OCI-LY3 (cell line): ENCODE measurements around the gene PSMD10.

Experiments
- H2AFZ ChIP-seq: fragments of 200-600, 300-600 bp; shearing (Covaris generic); 2 replicates; pipeline ENCODE4 v1.6.0; 2014; ENCODE audit warnings: antibody characterized with exemption, low read depth, low read length
- H3K27ac ChIP-seq: fragments of 200-600, 300-600 bp; sonication (generic); 2 replicates; pipeline ENCODE4 v1.5.1; 2014; ENCODE audit warnings: mild to moderate bottlenecking, low read length, moderate library complexity, mixed read lengths
- H3K27me3 ChIP-seq: fragments of 200-600, 300-600 bp; sonication (generic); 2 replicates; pipeline ENCODE4 v1.6.1; 2014; ENCODE audit warnings: low read depth, low read length, mixed read lengths
- H3K36me3 ChIP-seq: fragments of 200-600, 300-600 bp; sonication (generic); replicated peaks from 2 replicates; pipeline ENCODE3; 2014; ENCODE audit warnings: low read depth, low read length, mixed read lengths
- H3K4me1 ChIP-seq: fragments of 300-600, 200-600 bp; sonication (generic); 2 replicates; pipeline ENCODE4 v1.6.1; 2014; ENCODE audit warnings: low read length, mixed read lengths
- H3K4me2 ChIP-seq: fragments of 200-600, 300-600 bp; sonication (generic); 2 replicates; pipeline ENCODE4 v1.6.1; 2014; ENCODE audit warnings: low read length, mixed read lengths
- H3K4me3 ChIP-seq: fragments of 300-600, 200-600 bp; sonication (generic); 2 replicates; pipeline ENCODE4 v1.5.1; 2014; ENCODE audit warnings: antibody characterized with exemption, mild to moderate bottlenecking, low read length, moderate library complexity
- H3K79me2 ChIP-seq: fragments of 300-600, 200-600 bp; shearing (Covaris generic); 2 replicates; pipeline ENCODE4 v1.6.1; 2014; ENCODE audit warnings: mild to moderate bottlenecking, low read length, mixed read lengths
- H3K9ac ChIP-seq: fragments of 300-600, 200-600 bp; shearing (Covaris generic); 2 replicates; pipeline ENCODE4 v1.6.0; 2014; ENCODE audit warnings: mild to moderate bottlenecking, low read length, moderate library complexity
- H3K9me3 ChIP-seq: fragments of 200-600, 300-600 bp; shearing (Covaris generic); 2 replicates; pipeline ENCODE4 v1.6.1; 2014; ENCODE audit warnings: low read length, mixed read lengths; ENCODE audit not compliant: insufficient read depth
- H4K20me1 ChIP-seq: fragments of 200-600, 300-600 bp; sonication (generic); 2 replicates; pipeline ENCODE4 v1.6.1; 2016; ENCODE audit warnings: low read length, mixed read lengths; ENCODE audit not compliant: insufficient read depth
- EZH2phosphoT487 ChIP-seq: fragments of 200-600 bp; shearing (Covaris generic); IDR thresholded peaks from 2 replicates; pipeline ENCODE4 v1.6.1; 2018; ENCODE audit warnings: antibody characterized with exemption, mixed run types, low read depth
- TF ChIP-seq, protein P1 (sequence below): fragments of 200-600, 300-600 bp; sonication (generic); IDR thresholded peaks from 2 replicates; pipeline ENCODE4 v1.5.1; 2014; ENCODE audit warnings: antibody characterized with exemption, low read length, low read depth

PSMD10 gene

DNA sequence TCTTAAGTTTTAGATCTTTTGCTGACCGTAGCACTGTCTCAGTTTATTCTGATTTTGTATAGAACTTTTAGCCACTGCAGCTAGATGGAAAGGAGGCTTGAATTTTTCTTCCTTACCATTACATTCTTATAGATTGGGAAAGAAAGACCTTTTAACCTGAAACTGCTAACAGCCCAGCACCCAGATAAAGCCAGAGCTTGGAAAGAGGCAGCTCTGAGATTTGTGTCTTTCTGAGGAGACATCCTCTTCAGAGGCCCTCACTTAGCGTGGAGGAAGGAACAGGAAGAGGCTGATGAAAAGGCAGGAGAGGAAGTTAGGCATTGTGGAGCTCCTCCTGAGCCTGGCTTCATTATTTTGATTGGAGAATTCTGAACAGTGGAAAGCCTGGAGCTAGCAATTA is 35.3 kb upstream of the PSMD10 start:
- Histone ChIP-seq H3K9ac (no peak overlapping the region), H3K9me3 (no peaks in the 10 kb centered on the region), H3K27me3 (no peaks in the 10 kb centered on the region), H3K27ac (no peak overlapping the region), H3K4me2 (no peak overlapping the region), H4K20me1 (no peaks in the 10 kb centered on the region), H3K4me1 (no peaks in the 10 kb centered on the region), H3K4me3 (no peak overlapping the region), H3K36me3 (no peaks in the 10 kb centered on the region), H2AFZ (no peak overlapping the region), H3K79me2 (no peaks in the 10 kb centered on the region)
- TF ChIP-seq, protein P1, sequence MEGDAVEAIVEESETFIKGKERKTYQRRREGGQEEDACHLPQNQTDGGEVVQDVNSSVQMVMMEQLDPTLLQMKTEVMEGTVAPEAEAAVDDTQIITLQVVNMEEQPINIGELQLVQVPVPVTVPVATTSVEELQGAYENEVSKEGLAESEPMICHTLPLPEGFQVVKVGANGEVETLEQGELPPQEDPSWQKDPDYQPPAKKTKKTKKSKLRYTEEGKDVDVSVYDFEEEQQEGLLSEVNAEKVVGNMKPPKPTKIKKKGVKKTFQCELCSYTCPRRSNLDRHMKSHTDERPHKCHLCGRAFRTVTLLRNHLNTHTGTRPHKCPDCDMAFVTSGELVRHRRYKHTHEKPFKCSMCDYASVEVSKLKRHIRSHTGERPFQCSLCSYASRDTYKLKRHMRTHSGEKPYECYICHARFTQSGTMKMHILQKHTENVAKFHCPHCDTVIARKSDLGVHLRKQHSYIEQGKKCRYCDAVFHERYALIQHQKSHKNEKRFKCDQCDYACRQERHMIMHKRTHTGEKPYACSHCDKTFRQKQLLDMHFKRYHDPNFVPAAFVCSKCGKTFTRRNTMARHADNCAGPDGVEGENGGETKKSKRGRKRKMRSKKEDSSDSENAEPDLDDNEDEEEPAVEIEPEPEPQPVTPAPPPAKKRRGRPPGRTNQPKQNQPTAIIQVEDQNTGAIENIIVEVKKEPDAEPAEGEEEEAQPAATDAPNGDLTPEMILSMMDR = no peak
- no peak for TF ChIP-seq EZH2phosphoT487

DNA sequence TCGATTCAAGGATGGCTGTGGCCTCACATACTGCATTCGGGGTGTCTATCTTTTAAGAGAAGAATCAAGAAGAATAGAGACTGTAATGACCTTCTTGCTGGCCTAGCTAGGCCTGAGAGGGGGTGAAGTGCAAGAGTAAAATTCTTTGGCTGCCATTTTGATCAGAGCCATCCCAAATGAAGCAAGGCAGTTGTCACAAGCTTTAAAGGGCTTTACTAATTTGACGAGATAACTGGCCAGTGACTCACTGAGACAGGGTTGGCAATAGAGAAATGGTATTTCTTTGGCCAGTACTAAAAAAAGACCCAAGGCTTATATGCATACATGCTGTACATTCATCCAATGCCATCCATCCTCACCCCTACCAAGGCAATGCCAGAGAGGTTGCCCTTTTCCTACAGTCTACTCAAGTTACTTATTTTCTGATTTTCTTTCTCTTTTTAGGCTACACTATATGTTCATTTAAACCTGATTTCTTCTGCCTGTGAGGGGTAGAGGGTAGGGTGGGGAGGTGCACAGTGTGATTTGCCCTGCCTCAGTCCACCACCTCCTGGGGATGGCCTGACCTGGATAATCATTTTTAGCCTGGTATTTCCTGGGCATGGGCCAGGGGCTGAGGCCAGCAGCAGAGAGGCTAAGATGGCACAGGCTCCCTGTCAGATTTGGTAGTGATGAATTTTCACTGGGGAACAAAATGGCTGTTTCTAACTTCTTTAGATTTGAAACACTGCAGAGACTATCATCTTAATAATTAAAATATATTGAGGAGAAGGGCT is 32.4 kb upstream of the PSMD10 start:
- H3K9ac ChIP-seq = no peak overlapping the region
- no peaks in the 10 kb centered on the region for H3K9me3 ChIP-seq
- no peaks in the 10 kb centered on the region for H3K4me1 ChIP-seq
- no peaks in the 10 kb centered on the region for H3K36me3 ChIP-seq
- no peaks in the 10 kb centered on the region for H4K20me1 ChIP-seq
- no peak overlapping the region for H2AFZ ChIP-seq
- no peaks in the 10 kb centered on the region for H3K27me3 ChIP-seq
- H3K4me2 ChIP-seq = no peak overlapping the region
- TF ChIP-seq, protein P1 = no peak
- TF ChIP-seq EZH2phosphoT487 = no peak
- H3K27ac ChIP-seq = no peak overlapping the region
- H3K4me3 ChIP-seq = no peak overlapping the region
- H3K79me2 ChIP-seq = no peaks in the 10 kb centered on the region

DNA sequence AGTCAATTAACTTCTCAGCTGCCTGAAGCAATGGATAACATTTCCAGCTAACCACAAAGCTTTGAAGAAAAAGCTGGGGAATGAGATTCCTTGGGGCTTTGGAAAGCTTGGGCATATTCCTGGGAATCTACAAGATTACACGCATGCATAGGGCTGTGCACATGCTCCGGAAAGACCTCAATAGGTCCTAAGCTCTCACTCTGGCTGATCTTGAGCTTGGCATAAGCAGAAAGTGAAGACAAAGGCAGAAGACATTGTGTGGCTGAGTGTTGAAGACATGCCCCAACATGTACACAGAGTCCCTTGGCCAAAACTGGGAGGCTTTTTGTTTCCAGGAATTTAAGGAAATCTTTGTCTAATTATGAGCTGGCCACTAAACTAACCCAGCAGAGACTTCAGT is 31.4 kb upstream of the PSMD10 start:
- no peak for TF ChIP-seq EZH2phosphoT487
- TF ChIP-seq, protein P1 = no peak

DNA sequence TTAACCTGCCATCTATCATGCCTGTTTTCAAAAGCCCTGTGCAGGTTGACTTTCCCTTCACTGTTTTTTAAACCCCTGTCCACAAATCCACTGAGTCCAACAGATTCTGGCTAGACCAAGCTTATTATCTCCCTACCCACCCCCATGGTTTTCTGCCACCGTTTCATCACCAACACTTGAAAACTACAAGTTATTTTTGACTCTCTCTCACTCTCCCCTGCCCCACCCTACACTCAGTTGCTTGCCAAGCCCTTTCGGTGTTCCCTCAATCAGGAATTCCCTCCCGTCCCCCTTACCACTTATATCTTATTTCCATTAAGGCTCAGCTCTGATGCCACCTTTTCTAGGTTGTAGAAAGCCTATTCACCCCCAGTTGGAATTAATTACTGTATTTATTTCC is 29.9 kb upstream of the PSMD10 start:
- no peaks in the 10 kb centered on the region for H3K27me3 ChIP-seq
- H3K4me3 ChIP-seq = no peak overlapping the region
- no peaks in the 10 kb centered on the region for H3K4me1 ChIP-seq
- H4K20me1 ChIP-seq = no peaks in the 10 kb centered on the region
- no peak overlapping the region for H3K27ac ChIP-seq
- no peak overlapping the region for H3K4me2 ChIP-seq
- no peaks in the 10 kb centered on the region for H3K36me3 ChIP-seq
- H3K79me2 ChIP-seq = no peaks in the 10 kb centered on the region
- H2AFZ ChIP-seq = no peak overlapping the region
- no peak overlapping the region for H3K9ac ChIP-seq
- TF ChIP-seq EZH2phosphoT487 = no peak
- TF ChIP-seq, protein P1 = no peak
- H3K9me3 ChIP-seq = no peaks in the 10 kb centered on the region

More for the DNA sequence above, 31.4 kb upstream of the PSMD10 start:
- Histone ChIP-seq H3K79me2 (no peaks in the 10 kb centered on the region), H3K4me2 (no peak overlapping the region), H3K4me1 (no peaks in the 10 kb centered on the region), H3K4me3 (no peak overlapping the region), H3K27me3 (no peaks in the 10 kb centered on the region), H3K36me3 (no peaks in the 10 kb centered on the region), H2AFZ (no peak overlapping the region), H3K9me3 (no peaks in the 10 kb centered on the region), H4K20me1 (no peaks in the 10 kb centered on the region), H3K27ac (no peak overlapping the region), H3K9ac (no peak overlapping the region)
